HG02571 (cell line): Measurements from ENCODE around the gene PRR15L.

Source experiments
- ATAC-seq: cut with Tn5 transposase; IDR thresholded peaks from one replicate; pipeline ENCODE4 v1.9.1; 2021; ENCODE audit warnings: mild to moderate bottlenecking, moderate library complexity; ENCODE audit not compliant: unreplicated experiment

Gene PRR15L

DNA sequence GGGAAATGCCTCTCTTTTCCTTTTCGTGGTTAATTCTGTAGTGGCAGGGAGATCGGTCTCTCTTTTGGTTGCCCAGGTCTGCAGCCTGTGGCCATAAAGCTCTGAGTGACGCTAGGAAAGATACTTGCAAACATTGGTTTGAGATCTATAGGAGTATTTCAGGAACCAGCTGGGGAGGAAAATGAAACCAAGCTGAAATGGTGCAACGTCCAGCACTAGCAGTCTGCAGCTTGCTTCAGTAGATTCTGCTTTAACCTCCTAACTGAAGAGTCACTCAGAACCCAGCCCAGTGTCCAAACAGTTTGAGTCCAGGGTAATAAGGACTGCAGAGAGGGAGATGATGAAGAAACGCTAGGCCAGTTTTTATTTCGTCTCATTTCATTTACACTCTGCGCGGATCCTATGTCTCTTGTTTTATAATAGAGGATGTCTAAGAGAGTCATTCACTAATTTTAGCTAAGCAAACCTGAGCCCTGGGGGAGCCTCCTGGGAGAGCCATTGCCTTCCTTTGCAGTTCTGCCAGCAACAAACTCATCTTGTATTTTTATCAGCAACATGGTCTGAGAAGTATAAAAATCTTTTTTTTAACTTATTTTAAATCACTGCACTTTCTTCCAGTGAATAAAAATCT lies 49.6 kb downstream of the PRR15L start:
- ATAC-seq = no peak

DNA sequence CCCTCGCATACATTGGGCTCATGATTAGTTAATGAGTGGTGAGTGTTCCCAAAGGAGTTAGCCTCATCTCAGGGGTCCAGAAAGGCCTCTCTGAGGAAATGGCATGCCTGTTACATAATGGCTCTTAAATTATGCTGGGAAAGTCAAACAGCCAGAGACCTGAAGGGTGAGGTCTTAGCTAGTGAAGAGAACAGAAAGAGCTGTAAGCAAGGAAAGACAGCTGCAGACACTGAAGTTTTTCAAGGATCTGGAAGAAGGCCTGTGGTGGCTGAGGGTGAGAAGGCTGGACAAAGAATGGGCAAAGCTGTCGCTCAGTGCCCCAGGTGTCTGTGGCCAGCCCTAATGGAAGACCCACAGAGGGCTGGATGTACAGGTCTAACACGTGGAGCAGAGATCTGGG lies 51.2 kb downstream of the PRR15L start:
- ATAC-seq = no peak

DNA sequence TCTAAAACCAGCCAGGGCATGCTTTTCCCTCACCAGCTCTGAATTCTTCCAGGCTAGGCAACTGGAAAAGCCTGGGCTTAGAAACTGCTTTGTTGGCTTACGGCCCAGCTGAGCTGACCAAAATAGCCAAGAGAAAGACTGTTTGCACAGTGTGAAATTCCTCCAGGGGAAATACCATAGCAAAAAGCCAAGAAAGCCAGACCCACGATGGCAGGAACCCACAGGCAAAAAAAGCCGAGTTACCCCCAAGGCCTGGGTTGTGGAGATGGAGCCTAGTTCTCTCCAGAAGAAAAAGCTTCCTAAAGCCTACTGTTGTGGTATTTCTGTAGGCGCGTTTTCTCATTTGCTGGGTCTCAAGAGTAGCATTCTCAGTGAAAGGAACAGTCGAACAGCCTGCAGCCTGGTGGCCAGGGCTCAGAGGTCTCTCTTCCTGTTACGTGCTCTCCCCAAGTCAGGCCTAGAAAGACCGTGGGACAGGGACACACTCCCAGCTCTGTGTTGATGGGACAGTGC lies 52.4 kb downstream of the PRR15L start:
- no peak for ATAC-seq

DNA sequence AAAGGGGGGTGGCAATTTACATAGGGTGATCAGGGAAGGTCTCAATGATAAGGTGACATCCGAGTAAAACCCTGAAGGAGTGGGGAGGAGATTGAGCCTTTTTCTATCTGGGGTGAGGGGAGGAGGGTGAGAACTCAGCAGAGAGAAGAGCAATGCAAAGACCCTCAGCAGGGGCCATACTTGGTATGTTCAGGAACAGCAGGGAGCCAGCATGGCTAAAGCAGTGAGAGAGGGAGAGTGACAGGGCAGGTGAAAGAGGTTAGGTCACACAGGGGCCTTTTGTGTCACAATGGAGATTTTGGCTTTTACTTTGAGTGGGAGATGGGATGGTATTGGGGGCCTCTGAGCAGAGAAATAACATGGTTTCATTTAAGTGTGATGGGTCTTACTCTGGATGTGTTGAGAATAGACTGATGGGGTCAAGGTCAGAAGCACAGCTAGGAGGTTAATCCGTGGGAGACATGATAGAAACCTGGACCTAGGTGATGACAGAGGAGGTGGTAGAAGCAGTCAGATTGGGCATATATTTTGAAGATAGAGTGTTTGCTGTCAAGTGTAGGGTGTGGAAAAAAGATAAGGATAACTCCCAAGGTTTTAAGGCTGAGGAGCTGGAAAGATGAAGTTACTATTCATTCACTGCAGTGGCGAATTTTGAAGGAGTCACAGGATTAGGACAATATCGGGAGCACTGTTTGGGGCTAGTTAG lies 55.5 kb downstream of the PRR15L start:
- ATAC-seq = no peak
